Stimulated activated CD8-positive, alpha-beta memory T cell treated with anti-CD3 and anti-CD28 coated beads, Interleukin-15, amount 100 ng/mL, for 24 hours (primary cell): Measurements from ENCODE around the gene FRMD6.

ENCODE experiments used
- DNase-seq: peaks from one replicate; pipeline ENCODE4 v3.0.0-alpha.2; 2020; ENCODE audit warnings: low read depth

The FRMD6 gene

DNA sequence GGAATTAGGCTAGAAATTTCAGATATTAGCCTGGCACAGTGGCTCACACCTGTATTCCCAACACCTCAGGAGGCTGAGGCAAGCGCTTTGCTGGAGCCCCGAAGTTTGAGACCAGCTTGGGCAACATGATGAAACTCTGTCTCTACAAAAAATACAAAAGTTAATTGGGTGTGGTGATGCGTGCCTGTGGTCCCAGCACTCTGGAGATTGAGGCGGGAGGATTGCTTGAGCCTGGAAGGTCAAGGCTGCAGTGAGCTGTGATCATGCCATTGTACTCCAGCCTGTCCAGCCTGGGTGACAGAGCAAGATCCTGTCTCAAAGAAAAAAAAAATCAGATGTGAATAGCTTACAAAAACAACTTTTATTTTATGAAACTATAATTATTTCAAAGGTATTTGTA, 15.1 kb downstream of the FRMD6 start:
- no peak for DNase-seq

DNA sequence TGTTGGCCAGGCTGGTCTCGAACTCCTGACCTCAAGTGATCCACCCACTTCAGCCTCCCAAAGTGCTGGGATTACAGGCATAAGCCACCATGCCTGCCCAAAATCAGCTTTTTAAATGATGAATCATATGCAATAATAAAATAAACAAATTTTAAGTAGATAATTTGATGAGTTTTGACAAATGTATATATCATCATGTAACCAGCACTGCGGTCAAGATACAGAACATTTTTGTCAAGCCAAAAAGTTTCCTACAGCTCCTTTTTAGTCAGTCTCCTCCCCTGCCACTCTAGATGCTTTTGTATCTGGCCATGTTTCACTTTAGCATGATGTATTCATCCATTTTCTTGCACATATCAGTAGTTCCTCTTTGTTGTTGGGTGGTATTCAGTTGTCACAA, 17.2 kb downstream of the FRMD6 start:
- no peak for DNase-seq

DNA sequence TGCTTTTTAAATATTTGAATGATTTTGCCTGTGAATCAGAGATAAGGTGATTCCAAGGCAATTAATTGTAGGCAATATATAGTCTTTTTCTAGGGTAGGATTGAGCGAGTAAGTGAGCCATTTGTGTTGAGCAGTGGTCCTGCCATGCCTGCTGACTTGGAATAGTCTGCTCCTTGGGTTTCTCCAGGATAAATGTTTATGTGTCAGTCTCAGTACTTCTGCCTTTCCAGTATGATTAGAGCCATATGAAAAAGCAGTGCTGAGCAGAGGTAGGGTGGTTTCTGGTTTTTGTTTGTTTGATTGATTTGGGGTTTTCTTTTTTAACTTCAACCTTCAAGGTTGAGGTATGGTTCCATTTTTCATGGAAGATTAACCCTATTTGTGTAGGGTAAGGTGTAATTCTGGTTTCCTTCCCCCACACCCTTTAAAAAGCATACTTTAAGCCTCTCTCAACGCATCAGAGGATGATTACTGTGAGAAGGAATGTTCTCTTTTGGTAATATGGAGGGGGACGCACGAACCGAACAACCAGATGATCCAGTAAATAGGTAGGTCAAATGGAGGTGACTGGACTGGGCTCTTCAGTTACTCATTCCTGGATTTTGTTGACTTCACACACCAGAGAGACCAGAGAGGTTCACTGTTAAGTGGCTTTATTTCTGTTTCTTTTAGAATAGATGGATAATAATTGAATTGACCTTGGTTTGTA, 22.7 kb downstream of the FRMD6 start:
- DNase-seq = no peak

DNA sequence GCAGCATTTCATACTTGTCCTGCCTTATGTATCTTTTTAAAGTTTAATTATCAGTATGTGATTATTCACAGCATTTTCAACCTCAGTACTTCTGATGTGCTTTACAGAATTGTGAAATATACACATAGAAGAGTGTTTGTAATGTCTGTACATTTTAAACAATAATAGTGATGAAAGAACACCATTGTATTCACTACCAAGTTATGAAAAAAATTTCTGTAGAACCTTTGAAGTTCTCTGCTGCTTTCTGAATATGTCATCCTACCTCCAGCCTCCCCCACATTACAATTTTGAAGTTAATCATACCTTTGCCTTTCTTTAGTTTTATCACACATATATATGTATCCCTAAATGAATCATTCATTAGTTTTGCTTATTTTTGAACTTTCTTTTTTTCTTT, 24.8 kb downstream of the FRMD6 start:
- no peak for DNase-seq

DNA sequence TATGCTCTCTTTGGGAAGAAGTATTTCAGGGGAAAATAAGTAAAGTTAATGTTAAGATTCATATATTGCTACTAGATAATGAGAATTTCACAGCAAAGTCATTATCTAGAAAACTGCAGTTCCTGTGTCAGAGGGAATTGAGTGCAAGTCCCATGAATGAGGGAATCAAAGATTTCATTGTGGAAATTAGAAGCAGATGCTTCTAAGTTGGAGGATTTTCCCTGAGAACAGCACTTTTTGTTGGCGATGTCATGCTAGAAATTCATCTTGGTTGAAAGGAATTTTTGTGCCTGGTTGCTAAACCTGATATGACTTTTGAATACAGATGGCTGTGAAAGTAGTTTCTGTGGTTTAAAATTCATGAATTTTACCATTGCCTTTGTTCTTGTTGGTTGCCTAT, 25.6 kb downstream of the FRMD6 start:
- no peak for DNase-seq

DNA sequence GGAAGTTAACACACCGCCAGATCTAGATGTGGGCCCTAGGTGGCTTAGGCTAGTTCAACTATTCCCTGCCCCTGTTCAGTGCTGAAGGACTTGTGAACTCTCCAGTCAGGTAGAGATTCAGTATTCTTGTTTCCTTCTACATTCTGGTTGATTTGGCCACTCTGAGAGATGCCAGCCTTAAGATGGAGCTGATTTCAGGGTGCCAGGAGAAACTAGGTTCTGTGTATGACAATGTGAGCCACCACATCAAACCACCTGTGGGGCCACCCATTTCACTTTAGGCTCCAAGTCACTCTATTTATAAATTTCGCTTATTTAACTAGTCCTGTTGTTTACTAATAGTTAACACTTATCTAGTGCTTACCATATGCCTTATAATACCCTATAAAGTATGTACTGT, 26.0 kb downstream of the FRMD6 start:
- no peak for DNase-seq

DNA sequence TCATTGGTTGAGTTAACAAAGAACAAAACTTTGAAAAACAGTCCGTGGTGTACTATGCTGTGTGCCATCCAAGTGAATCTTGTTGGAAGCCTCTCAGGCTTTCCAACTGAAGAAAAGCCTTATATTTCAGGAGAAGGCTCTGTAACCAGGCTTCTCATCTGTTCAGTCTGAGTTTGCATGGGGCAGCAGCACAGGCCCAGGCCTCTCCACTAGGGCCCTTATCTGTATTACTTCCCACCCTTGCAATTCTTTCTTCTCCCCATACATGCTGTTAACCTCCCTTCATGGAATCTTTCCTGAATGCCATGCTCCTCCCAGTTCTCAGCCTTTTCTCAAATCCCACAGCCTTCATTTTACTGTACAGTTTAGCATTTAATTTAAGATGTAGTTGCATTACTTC, 28.3 kb downstream of the FRMD6 start:
- DNase-seq = no peak

DNA sequence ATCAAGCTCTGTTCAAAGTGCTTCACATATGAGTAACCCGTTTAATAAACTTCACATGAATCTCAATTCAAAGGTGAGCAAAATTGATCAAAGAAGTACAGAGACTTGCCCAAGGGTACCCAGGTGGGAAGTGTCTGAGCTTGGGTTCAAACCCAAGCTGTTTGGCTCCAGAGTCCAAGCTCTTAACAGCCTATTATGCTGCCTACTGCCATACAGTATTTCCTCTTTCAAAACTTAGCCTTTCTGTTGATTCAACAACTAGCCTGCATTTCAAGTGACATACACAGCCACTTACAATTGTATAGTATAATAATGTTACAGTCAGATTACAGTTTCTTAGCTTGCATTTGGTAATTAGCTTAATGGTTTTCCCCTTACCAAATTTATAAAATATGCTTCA, 29.7 kb downstream of the FRMD6 start:
- DNase-seq = no peak

DNA sequence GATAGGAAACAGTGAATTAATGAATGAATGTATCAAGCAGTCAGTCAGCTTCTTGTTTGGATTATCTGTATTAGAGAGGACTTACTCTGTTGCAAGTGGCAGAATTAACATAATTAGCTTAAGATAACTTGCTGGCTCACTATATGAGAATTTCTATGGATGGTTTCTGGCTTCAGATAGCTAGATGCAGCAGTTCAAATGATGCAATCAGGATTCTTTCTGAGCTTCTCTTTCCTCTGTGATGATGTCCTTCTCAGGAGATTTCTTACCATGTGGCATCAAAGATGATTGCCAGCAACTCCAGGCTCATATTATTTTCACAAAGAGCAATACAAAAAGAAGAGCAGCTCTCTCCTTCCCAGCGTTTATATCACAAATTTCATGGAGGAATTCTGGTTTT, 30.7 kb downstream of the FRMD6 start:
- DNase-seq = no peak

DNA sequence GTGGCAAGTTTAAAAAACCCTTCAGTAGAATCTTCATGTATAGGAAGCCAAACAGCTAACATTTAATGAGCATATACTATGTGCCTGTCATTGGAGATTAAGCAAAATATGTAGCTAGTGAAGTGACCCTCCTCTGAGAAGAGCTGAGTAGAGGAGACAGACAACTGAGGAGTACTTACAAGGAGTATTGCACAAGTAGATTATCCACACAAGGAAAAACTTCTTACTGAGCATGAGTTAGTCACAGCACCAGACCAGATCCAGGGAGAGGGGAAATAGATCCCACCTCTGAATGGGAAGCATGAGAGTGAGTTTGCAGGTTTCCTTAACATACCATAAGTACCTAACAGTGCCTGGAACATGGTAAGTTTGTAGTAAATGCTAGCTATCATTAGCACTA, 33.0 kb downstream of the FRMD6 start:
- no peak for DNase-seq

DNA sequence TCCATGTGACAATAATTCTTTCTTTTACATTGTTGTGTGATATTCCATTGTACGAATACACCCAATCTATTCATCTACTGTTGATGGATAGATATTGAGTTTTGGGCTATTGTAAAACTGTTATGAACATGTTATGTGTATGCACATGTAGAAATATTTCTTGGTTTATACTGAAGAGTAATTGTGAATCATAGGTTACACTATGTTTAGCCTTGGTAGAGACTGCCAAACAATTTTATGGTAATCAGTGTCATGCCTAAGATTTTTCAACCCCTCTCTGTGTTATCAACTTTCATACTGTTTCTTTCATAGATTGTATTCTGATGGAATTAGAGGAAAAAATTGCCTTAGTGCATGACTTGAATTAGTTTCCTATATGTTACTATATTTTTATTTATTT, 39.5 kb downstream of the FRMD6 start:
- no peak for DNase-seq

DNA sequence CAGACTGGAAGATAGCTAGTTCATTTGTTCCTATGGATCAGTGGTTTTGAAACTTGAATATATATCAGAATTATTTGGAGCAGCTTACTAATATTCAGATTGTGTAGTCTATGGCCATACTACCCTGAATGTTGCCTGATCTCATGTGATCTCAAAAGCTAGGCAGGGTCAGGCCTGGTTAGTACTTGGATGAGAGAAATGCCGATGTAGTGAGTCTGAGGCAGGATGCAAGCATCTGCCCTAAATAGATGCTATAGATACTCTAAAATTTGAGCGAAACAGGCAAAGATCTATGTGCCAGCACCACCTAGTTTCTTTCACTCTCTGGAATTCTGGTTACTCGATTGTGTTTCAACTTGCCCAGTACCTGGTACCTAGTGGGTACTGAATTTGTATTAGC, 40.9 kb downstream of the FRMD6 start:
- DNase-seq = no peak

DNA sequence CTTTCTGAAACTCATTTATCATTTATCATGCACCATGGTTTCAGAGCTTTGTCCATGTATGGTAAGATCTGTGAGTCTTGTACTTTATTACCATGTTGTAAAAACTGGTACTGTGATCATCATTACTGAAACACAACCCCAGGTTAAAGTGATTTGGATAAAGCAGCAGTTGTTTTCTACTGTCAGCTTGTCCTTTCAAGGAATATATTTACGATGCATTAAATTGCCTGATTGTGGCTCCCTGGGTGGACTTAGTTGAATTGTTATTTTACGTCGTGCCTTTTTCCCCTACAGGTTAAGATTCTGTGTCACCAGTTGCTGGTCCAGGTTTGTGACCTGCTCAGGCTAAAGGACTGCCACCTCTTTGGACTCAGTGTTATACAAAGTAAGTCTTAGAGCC, 46.1 kb downstream of the FRMD6 start:
- no peak for DNase-seq

DNA sequence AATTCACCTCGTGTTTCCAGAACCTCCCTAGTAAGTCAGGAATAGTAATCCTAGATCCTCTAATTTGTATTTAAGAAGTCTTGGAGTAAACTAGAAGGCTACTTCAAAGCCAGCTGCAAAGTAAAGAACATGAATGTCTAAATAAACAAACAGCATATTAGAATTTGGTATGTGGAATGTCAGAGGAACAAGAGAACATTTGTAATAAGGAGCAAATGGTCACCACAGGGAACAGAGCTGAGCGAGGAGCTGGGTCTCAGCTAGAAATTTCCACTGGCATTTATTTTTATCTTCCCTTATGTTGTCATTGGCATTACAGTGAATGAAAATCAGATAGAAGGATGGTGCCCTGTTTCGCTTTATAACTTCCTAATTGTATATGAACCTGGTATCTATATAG, 50.2 kb downstream of the FRMD6 start:
- no peak for DNase-seq

DNA sequence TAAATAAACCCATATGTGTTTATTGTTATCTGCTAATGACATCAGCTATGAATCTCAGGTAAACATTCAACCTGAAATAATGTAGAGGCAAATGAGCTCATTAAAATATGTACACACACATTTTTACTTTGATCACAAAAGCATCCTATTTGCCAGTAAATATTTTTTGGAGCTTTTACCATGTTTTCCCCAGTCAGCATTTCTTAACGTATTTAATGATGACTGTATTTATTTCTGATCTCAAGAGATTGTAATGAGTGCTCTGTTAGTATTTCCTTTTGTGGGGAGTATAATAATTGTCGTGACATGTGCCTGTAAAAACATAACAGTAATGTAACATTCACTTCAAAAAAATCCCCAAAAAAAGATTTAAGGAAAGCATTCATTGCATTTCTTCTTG, 52.1 kb downstream of the FRMD6 start:
- no peak for DNase-seq

DNA sequence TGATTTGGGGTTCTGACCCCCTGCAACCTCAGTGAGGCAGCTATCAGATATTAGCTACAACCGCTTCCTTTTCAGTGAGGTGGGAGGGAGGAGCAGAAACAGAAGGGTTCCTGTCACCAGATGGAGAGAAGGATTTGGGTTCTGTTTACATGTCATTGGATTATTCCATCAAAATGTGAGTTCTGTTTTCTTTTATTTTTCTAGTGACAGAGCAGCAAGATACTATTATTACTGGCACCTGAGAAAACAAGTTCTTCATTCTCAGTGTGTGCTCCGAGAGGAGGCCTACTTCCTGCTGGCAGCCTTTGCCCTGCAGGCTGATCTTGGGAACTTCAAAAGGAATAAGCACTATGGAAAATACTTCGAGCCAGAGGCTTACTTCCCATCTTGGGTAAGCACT, 52.8 kb downstream of the FRMD6 start:
- DNase-seq = no peak

DNA sequence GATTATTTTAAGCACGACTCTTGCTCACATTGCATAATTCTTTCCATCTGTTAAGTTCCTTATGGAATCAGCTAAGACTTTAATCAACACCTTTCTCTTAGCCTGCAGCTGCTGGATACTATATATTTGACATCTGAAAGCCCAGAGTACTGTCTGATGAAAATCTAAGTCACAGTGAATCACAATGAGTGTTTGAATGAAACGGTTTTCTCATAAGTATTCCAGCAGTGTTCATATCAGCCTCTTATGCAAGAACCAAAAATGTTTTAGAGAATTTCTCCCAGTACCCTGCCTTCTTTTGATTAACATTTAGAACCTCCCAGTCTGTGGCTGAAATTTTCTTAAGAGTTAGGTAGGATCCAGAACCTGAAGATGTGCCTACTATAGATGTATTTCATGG, 55.6 kb downstream of the FRMD6 start:
- DNase-seq = no peak

DNA sequence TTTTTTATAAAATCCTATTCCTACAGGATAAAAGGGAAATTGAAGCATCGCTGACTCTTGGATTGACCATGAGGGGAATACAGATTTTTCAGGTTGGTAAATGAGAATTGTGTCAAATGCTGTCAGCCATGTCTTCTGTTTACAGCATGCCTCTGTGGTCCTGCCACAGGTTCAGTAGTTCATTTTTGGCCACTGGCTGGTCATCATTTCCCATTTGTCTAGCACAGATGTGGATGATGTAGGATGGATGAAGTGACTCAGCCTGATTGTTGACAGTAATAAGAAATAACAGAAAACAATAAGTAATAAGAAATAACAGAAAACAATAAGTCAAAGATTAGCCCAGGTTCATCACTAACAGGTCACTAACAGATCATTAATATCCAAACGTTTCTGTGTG, 59.8 kb downstream of the FRMD6 start:
- DNase-seq = no peak

DNA sequence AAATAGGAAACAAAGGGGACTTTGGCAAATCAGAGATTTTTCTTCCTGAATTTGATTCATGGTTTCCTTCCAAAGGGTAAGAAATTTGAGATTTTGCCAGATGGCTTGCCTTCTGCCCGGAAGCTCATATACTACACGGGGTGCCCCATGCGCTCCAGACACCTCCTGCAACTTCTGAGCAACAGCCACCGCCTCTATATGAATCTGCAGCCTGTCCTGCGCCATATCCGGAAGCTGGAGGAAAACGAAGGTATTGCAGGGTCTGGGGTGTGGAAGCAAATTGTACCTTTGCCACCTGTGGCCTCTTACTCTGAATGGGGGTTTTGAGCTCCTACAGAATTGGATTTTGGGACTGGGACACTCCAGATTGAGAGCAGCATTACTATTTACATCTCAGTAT, 63.5 kb downstream of the FRMD6 start:
- DNase-seq = no peak

DNA sequence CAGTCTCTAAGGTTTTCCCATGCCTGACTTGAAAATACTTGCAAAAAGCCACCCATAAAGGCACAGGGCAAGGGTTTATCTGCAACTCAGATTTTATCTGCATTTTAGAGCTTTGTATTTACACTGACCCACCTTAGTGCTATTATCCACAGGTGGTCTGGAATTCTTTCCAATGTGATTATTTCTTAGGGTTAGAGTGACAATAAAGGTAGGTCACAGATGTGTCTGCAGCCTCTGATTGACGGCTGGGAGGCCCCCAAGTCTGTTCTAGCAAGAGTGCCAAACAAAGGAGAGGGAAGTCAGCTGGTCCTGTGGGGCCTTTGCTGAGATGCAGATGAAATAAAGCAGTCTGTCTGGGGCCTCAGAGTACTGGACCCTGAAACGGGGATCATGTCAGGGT, 64.0 kb downstream of the FRMD6 start:
- no peak for DNase-seq

DNA sequence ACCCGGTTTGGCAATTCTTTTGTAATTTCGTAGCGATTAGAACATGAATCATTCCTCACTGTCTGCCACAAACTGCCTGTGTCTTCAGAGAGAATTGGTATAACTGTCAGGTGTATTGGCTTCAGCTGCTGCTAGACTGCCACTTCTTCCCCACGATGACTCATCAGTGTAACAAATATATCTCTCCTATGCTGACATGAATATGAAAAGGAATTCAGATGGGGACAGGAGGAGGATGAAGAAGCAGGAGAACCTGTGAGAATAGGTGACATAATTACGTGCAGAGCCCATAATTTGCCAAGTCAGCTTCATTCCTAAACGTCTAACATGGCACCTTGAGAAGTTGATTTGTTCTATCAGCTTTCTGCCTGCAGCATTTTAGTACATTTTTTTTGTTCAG, 64.9 kb downstream of the FRMD6 start:
- no peak for DNase-seq

DNA sequence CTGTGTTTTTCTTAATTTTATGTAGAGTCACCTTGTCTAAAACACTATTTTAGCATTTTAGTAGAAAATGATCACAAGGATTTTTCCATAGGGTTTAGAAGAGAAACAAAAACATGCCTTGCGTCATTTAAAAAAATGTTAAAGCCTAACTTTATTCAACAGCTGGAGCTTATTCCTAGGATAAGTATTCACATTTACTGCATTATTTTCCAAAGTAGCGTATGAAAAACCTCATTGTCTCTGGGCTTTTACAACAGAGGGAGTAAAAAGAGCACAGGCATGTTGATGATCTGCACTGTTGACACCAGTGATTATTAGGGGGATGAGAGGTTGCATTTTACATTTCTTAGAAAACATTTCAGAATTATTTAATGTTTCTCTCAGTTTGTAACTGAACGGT, 66.1 kb downstream of the FRMD6 start:
- DNase-seq = no peak

DNA sequence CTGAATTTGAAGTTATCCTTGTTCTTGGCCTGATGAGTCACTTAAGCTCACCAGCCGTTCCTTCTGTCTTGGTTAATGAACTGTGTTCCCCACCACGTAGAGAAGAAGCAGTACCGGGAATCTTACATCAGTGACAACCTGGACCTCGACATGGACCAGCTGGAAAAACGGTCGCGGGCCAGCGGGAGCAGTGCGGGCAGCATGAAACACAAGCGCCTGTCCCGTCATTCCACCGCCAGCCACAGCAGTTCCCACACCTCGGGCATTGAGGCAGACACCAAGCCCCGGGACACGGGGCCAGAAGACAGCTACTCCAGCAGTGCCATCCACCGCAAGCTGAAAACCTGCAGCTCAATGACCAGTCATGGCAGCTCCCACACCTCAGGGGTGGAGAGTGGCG, 68.2 kb downstream of the FRMD6 start:
- DNase-seq = no peak

DNA sequence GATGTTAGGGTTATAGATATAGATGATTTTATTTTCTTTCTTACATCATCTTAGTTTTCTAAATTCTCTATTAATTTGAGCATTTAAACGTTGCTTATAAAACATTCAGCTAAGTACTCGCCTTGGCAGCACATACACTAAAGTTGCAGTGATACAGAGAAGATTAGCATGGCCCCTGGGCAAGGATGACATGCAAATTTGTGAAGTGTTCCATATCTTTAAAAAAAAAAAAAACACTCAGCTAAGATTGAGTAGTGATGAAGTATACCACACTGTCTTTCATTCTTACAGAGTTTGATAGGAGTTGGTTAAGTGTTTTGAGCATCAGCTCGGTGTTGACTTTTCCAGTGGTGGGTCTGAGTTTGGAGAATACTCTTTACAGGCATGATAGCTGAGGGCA, 72.3 kb downstream of the FRMD6 start:
- DNase-seq = no peak

DNA sequence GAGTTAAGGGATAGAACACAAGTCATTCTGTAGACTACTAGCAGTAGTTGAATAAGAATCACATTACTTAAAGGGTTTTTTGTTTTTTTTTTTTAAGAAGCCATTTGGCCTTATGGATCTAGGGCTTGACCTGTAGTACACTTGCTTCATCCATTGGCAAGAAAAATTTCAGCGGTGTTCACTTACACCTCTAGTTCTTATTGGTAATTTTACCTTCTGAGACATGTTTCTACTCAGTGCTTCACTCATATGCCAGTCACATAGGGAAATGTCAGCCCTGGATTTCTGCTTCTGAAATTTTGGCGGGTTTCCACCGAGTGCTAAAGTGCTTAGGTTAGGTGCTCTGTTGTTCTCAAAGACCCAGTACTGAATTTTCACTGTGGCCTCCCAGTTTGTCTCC, 72.9 kb downstream of the FRMD6 start:
- DNase-seq = no peak
